Activated T-cell treated with anti-CD3 and anti-CD28 coated beads, Interleukin-2, amount 50 U/mL, for 24 hours (primary cell): ENCODE measurements around the gene IGFLR1.

Experiments used
- DNase-seq: peaks from one replicate; pipeline ENCODE4 v3.0.0-alpha.2; 2020
- H3K27ac Mint-ChIP-seq: 2 replicates; pipeline ENCODE4 v1.8.0; 2020; ENCODE audit warnings: mild to moderate bottlenecking, mixed read lengths
- H3K27me3 Mint-ChIP-seq: 2 replicates; pipeline ENCODE4 v1.8.0; 2020; ENCODE audit warnings: mixed read lengths
- H3K36me3 Mint-ChIP-seq: 2 replicates; pipeline ENCODE4 v1.8.0; 2020; ENCODE audit warnings: low read depth, mixed read lengths
- H3K4me1 Mint-ChIP-seq: 2 replicates; pipeline ENCODE4 v1.8.0; 2020; ENCODE audit warnings: low read depth, mixed read lengths
- H3K4me3 Mint-ChIP-seq: 2 replicates; pipeline ENCODE4 v1.8.0; 2020; ENCODE audit warnings: mild to moderate bottlenecking, moderate library complexity, mixed read lengths
- H3K9me3 Mint-ChIP-seq: 2 replicates; pipeline ENCODE4 v1.8.0; 2020; ENCODE audit warnings: mixed read lengths

IGFLR1 gene

GRCh38 chr19:35783469-35784434 is 41.5 kb upstream of the IGFLR1 start:
- Mint-ChIP-seq H3K36me3 (peaks cover 11% of the 10 kb centered on the region), H3K27ac (no peak overlapping the region), H3K27me3 (no peaks in the 10 kb centered on the region), H3K4me1 (no peaks in the 10 kb centered on the region), H3K4me3 (no peak overlapping the region), H3K9me3 (no peaks in the 10 kb centered on the region)
- DNase-seq, result no peak

DNA sequence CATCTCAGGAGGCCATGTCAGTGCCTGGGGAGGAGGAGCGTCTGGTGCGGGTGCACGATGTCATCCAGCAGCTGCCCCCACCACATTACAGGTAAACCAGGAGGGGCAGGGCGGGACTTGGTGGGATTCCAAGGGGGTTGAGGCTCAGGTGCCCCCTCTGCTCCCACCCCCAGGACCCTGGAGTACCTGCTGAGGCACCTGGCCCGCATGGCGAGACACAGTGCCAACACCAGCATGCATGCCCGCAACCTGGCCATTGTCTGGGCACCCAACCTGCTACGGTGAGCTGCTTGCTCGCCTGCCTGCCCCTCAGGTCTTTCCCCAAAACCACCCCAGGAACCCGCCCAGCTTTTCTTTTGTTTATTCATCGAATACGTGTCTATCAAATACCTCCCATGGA is 40.3 kb upstream of the IGFLR1 start:
- no peak overlapping the region for H3K27ac Mint-ChIP-seq
- H3K4me1 Mint-ChIP-seq, result no peaks in the 10 kb centered on the region
- H3K36me3 Mint-ChIP-seq, result peaks cover 11% of the 10 kb centered on the region
- H3K4me3 Mint-ChIP-seq, result no peak overlapping the region
- no peak for DNase-seq
- no peaks in the 10 kb centered on the region for H3K27me3 Mint-ChIP-seq
- H3K9me3 Mint-ChIP-seq, result no peaks in the 10 kb centered on the region

- H3K36me3 Mint-ChIP-seq, result peaks cover 11% of the 10 kb centered on the region
- H3K27me3 Mint-ChIP-seq, result no peaks in the 10 kb centered on the region
- no peak overlapping the region for H3K27ac Mint-ChIP-seq
- DNase-seq, result no peak
- H3K4me1 Mint-ChIP-seq, result no peaks in the 10 kb centered on the region
- H3K9me3 Mint-ChIP-seq, result no peaks in the 10 kb centered on the region
- no peak overlapping the region for H3K4me3 Mint-ChIP-seq
These were observed 39.4 kb upstream of the IGFLR1 start for GRCh38 chr19:35781650-35782049.

DNA sequence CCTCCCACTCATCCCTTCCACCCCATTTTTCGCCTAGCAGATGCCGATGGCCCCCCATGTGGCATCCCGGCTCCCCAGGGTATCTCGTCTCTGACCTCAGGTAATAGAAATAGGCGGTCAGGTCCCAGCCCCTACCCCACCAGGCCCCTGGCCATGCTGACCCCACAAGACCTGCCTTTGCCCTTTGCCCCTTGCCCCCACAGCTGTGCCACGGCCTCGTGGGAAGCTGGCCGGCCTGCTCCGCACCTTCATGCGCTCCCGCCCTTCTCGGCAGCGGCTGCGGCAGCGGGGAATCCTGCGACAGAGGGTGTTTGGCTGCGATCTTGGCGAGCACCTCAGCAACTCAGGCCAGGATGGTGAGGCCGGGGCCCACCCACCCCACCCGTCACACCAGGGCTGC is 38.5 kb upstream of the IGFLR1 start:
- H3K36me3 Mint-ChIP-seq, result peaks cover 10% of the 10 kb centered on the region
- H3K27ac Mint-ChIP-seq, result no peak overlapping the region
- DNase-seq, result no peak
- peaks cover 3% of the 10 kb centered on the region for H3K4me1 Mint-ChIP-seq
- no peaks in the 10 kb centered on the region for H3K27me3 Mint-ChIP-seq
- H3K4me3 Mint-ChIP-seq, result no peak overlapping the region
- no peaks in the 10 kb centered on the region for H3K9me3 Mint-ChIP-seq

DNA sequence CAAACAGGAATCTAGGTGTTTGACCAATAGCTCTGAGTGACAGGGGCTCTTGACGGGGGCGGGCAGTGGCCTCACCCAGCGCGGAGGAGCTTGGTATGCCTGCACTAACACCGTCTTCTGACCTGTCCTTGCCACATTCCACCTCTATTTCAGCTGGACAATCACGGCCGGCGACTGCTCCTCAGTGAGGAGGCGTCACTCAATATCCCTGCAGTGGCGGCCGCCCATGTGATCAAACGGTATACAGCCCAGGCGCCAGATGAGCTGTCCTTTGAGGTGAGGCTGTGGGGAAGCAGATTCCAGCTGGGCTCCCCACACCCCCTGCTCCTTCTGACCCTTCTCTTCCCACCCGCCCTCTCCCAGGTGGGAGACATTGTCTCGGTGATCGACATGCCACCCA is 37.8 kb upstream of the IGFLR1 start:
- no peaks in the 10 kb centered on the region for H3K27me3 Mint-ChIP-seq
- DNase-seq, result no peak
- H3K4me3 Mint-ChIP-seq, result no peak overlapping the region
- H3K9me3 Mint-ChIP-seq, result no peaks in the 10 kb centered on the region
- peaks cover 4% of the 10 kb centered on the region for H3K4me1 Mint-ChIP-seq
- no peak overlapping the region for H3K27ac Mint-ChIP-seq
- peaks cover 10% of the 10 kb centered on the region for H3K36me3 Mint-ChIP-seq

DNA sequence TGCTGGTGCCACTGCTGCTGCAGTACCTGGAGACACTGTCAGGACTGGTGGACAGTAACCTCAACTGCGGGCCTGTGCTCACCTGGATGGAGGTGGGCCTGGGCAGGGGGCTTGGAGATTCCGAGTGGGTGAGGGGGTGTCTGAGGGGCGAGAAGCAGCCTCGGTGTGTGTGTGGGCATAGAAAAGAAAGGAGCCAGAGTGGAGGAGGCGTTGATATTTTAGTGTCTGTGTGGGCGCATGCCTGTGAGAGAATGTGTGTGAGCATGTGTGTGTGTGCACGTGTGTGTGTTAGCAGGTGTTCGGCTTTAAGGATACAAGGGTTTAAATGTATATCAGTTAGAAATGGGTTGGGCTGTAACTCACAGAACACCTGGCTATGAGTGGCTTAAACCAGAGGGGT is 36.8 kb upstream of the IGFLR1 start:
- Mint-ChIP-seq H3K27ac (no peak overlapping the region), H3K4me1 (peaks cover 10% of the 10 kb centered on the region), H3K4me3 (no peak overlapping the region), H3K36me3 (peaks cover 10% of the 10 kb centered on the region), H3K27me3 (no peaks in the 10 kb centered on the region), H3K9me3 (no peaks in the 10 kb centered on the region)
- DNase-seq, result no peak

GRCh38 chr19:35777961-35778360 is 35.7 kb upstream of the IGFLR1 start:
- Mint-ChIP-seq H3K27ac (no peak overlapping the region), H3K4me3 (no peak overlapping the region), H3K9me3 (no peaks in the 10 kb centered on the region), H3K4me1 (peaks cover 10% of the 10 kb centered on the region), H3K27me3 (no peaks in the 10 kb centered on the region), H3K36me3 (peaks cover 10% of the 10 kb centered on the region)
- no peak for DNase-seq

GRCh38 chr19:35777086-35777841 is 35.0 kb upstream of the IGFLR1 start:
- Mint-ChIP-seq H3K4me3 (peak overlapping the region; percentile 12), H3K27me3 (no peaks in the 10 kb centered on the region), H3K9me3 (no peaks in the 10 kb centered on the region), H3K27ac (no peak overlapping the region), H3K36me3 (peaks cover 8% of the 10 kb centered on the region), H3K4me1 (peaks cover 10% of the 10 kb centered on the region)
- no peak for DNase-seq

GRCh38 chr19:35776102-35776788 is 34.0 kb upstream of the IGFLR1 start:
- no peak for DNase-seq
- Mint-ChIP-seq H3K4me1 (peaks cover 10% of the 10 kb centered on the region), H3K27me3 (no peaks in the 10 kb centered on the region), H3K36me3 (peaks cover 7% of the 10 kb centered on the region), H3K9me3 (no peaks in the 10 kb centered on the region), H3K27ac (no peak overlapping the region), H3K4me3 (peak overlapping the region; percentile 73)

DNA sequence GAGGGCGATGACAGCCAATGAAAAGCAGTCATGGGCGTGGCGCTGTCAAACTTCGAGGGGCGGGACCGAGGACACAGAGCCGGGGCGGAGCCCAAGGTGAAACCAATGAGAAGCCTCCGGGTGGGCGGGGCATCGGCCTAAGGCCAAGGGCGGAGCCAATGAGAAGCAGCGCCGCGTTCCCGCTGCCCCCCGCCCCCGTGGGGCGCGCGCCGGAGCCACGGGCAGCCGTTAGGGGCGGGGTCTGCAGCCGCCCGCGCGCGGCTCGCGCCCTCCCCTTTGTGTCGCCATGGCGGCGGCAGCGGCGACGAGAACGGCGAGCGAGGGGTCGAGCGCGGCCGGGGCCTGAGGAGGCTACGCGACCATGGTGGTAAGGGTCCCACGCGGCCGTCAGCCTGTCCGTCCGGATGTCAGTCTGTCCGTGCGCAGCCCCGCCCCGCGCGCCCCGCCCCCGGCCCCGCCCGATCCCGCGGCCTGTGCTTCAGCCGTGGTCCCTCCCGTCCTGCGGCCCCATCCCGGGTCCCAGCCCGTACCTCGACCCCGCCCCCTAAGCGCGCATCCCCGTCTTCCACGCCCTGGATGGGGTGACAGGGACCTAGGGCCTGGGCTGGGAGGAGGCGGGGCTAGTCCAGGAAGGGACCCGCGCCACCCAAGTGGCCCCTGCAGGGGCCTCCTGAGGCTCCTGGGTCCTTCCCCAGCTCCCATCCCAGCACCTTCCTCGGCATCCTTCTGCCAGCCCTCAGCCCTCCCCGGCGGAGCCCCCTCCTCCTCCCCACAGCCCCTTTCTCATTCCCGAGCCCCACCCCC is 33.2 kb upstream of the IGFLR1 start, which contains the start of gene ARHGAP33:
ARHGAP33 (plus strand) TSS at position 267 of the 804 bp plus-strand sequence; CDS start at position 362, 95 bp downstream.
- H3K27me3 Mint-ChIP-seq, result no peaks in the 10 kb centered on the region
- peaks cover 10% of the 10 kb centered on the region for H3K4me1 Mint-ChIP-seq
- no peaks in the 10 kb centered on the region for H3K9me3 Mint-ChIP-seq
- DNase-seq, result peak; percentile 99
- peaks cover 6% of the 10 kb centered on the region for H3K36me3 Mint-ChIP-seq
- no peak within 1 kb of the TSS for H3K27ac Mint-ChIP-seq
- H3K4me3 Mint-ChIP-seq, result peak within 1 kb of the TSS; percentile 73

DNA sequence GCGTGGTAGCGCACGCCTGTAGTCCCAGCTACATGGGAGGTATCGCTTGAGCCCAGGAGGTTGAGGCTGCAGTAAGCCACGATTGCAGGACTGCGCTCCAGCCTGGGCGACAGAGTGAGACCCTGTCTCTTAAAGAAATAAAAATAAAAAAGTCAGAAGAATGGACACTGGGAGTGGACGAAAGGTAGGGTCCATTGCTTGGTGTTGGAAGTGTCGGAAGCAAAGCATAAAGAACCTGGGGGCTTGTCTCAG is 32.7 kb upstream of the IGFLR1 start:
- peak overlapping the region; percentile 73 for H3K4me3 Mint-ChIP-seq
- H3K27me3 Mint-ChIP-seq, result no peaks in the 10 kb centered on the region
- no peak overlapping the region for H3K27ac Mint-ChIP-seq

DNA sequence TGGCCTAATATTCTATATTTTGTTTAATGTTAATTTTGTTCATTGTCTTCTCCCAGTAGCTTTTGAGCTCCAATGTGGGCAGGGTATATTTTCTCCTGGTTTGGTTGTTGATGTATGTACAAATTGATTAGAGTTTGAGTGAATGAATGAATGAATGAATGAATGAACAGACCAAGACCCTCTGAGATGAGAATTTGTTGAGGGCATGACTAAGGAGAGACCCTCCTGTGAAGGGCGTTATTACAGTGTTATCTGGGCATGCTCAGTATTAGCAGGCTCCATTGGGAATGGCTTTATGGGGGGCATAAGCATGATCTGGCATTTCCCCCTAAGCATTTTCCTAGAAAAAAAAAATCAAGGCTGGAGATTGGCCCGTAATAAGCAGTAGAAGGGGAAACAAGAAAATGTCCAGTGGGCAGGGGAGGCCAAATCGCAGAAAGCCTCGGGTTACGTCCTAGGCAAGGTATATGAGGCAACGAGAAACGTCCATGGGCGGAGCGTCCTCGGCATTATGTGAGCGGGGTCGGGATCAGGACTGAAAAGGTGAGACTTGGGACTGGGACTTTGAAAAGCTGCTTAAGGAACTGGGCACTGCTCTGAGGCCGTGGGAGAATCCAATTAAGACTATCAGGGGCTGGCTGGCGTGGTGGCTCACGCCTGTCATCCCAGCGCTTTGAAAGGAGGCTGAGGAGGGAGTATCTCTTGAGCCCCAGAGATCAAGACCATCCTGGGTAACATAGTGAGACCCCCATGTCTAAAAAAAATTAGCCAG is 32.2 kb upstream of the IGFLR1 start:
- peak overlapping the region; percentile 73 for H3K4me3 Mint-ChIP-seq
- H3K9me3 Mint-ChIP-seq, result no peaks in the 10 kb centered on the region
- H3K4me1 Mint-ChIP-seq, result peaks cover 10% of the 10 kb centered on the region
- DNase-seq, result no peak
- H3K36me3 Mint-ChIP-seq, result peaks cover 10% of the 10 kb centered on the region
- no peaks in the 10 kb centered on the region for H3K27me3 Mint-ChIP-seq
- no peak overlapping the region for H3K27ac Mint-ChIP-seq

More for the DNA sequence above, 32.7 kb upstream of the IGFLR1 start:
- no peak for DNase-seq
- H3K9me3 Mint-ChIP-seq, result no peaks in the 10 kb centered on the region
- H3K36me3 Mint-ChIP-seq, result peaks cover 6% of the 10 kb centered on the region
- H3K4me1 Mint-ChIP-seq, result peaks cover 10% of the 10 kb centered on the region

DNA sequence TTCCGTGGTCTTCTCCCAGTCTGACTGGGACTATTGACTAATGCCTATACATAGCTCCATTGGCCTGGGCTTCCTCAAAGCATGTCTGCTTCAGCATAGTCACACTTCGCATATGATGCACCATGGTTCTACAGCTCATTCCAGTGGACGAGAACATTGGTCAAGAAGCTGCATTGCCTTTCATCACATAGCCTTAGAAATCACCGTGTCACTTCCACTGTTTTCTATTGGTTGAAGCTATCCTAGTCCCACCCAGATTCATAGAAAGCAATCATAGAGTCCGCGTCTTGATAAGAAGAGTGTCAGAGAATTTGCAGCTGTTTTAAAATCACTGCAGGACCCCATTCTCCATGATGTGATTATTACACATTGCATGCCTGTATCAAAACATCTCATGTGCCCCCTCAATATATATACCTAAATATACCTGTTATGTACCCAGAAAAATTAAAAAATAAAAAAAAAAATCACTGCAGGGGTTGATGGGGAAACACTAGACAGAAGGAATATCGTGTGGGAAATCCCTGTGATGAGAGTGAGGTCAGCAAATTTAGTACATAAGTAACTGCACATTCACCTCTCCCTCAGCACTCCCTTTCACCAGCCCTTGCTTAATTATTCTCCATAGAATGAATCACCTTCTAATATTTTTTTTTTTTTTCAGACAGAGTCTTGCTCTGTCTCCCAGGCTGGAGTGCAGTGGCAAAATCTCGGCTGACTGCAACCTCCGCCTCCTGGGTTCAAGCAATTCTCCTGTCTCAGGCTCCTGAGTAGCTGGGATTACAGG is 31.0 kb upstream of the IGFLR1 start:
- Mint-ChIP-seq H3K27me3 (no peaks in the 10 kb centered on the region), H3K4me1 (peaks cover 10% of the 10 kb centered on the region), H3K9me3 (no peaks in the 10 kb centered on the region), H3K36me3 (peaks cover 19% of the 10 kb centered on the region), H3K4me3 (no peak overlapping the region), H3K27ac (no peak overlapping the region)
- DNase-seq, result no peak
